ENCODE measurements around the gene SESN1. TPM values are rescaled to one million over a fixed set of nuclear protein-coding genes. Genes with fewer than 3 reads are reported as not detected.

The SESN1 gene
- total RNA-seq, 2 experiments from 2014 or later, result 43.0 to 48.4 TPM

DNA sequence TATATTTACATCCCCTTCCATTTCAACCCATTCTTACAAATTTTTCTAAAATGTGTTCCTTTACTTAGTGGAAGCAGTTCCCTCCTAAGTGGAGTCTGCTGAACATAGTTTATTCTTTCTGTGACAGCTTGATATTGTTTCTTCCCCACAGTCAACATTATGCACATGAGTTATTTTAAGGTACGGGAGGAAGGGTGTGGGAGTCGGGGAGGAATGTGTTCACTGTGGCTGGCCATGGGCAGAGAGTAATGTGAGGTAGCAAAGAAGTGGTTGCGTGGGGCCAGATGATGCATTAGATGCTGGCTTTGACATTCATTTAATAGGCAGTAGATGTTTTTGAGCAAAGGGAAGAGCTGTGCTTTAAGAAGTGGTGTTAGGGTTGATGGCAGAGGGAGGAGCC is 148.0 kb downstream of the SESN1 start:
- Mint-ChIP-seq H3K9me3 (no peaks in the 10 kb centered on the region), H3K4me3 (no peak overlapping the region), H3K4me1 (peaks cover 30% of the 10 kb centered on the region), H3K27me3 (no peaks in the 10 kb centered on the region), H3K36me3 (peaks cover 5% of the 10 kb centered on the region), H3K27ac (no peak overlapping the region)
- POLR2A ChIA-PET, result interaction anchor here (0.6 to 0.9 kb wide), 3 partner anchors 9 to 896 kb away, joined by 3 to 7 read pairs (median 3); no protein-coding TSS in a partner anchor
- ATAC-seq (ENCODE audit: low read depth) (no peak), DNase-seq (no peak)

DNA sequence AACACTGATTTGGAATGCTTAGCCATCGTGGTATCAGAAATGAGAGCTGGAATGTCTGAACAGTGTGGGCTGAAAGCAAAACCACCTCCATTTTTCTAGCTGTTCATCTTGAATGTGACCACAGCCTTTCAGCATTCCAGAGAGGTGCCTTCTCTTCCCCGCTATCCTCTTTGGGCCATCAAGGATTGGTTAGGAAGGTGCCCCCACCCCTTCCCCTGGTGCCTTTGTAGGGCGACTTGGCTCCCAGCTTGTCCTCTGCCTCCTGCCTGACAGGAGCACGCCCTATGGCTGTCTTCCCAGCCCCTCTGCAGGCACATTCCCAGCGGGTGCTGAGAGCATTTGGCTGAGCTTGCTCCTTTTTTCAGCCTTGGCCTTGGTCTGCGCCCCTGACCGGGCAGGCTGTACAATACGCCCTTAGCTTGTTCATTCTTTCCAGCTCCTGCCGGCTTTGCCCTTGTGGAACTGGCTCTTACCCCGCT is 148.9 kb downstream of the SESN1 start:
- peaks cover 11% of the 10 kb centered on the region for H3K36me3 Mint-ChIP-seq
- DNase-seq, result no peak
- H3K4me3 Mint-ChIP-seq, result no peak overlapping the region
- no peaks in the 10 kb centered on the region for H3K27me3 Mint-ChIP-seq
- H3K27ac Mint-ChIP-seq, result no peak overlapping the region
- H3K9me3 Mint-ChIP-seq, result no peaks in the 10 kb centered on the region
- H3K4me1 Mint-ChIP-seq, result peaks cover 31% of the 10 kb centered on the region
- no peak for ATAC-seq (ENCODE audit: low read depth)
- POLR2A ChIA-PET, result no interaction called here

DNA sequence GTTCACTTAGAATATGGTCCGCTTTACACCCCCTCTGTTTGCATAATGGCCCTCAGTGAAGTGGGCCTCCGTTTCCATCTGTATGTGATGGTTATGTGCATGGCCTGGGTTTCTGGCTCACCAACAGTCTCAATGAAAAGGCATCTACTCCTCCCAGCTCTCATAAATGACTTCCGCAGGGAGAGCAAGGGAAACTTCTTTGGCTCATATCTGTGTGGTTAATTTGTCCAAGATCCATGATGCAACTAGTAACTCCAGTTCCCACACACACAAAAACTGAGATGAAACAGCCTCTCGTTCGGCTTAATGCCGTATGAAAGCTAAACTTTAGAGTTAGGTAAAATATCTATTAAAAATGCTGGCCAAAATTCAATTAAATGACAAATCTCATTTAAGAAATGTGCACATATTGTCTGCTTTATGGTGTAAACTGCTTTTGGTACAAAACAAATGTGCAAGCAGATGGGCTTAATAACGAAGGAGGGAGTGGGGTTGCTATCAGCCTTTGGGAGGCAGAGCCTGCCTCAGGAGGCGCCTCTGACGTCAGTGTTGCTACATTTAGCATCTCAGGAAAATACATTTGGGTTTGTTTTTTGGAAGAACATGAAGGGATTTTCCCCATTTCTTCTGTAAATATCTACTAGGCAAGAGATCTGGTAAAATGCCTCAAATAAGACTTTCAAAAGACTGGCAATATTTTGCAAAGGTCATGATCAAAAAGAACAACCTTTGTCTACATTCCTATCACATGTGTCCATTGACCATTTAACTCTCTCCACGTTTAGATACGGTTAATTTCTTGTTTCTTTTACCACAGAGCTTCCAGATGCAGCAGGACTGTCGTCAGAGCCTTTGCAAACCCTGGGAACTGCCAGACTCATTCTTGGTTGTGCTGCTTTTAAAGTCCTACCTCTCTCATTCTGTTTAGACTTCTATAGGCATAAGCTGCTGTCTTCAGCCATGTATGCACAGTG is 149.7 kb downstream of the SESN1 start:
- Mint-ChIP-seq H3K27me3 (no peaks in the 10 kb centered on the region), H3K9me3 (peaks cover 2% of the 10 kb centered on the region), H3K36me3 (peaks cover 15% of the 10 kb centered on the region), H3K27ac (no peak overlapping the region), H3K4me1 (peaks cover 31% of the 10 kb centered on the region), H3K4me3 (no peak overlapping the region)
- DNase-seq, result no peak
- POLR2A ChIA-PET, result no interaction called here
- ATAC-seq (ENCODE audit: low read depth), result no peak

DNA sequence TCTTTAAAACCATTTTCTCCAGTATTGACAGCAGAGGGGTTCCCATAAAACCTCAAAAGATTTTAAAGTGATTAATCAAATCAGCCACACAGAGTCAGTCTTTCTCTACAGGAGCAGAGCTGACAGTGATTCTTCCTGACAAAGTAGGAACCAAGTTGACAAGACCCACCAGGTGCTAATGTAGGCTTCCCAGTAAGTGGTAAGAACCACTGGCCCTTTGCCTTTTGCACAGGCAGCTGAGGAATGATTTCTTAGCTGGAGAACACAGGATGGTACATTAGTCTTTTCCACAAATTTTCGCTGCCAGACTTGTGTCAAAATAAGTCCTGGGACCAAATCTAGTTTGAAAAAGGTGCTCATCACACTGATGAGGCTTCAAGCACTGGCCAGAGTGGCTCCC is 150.6 kb downstream of the SESN1 start:
- Mint-ChIP-seq H3K36me3 (peaks cover 20% of the 10 kb centered on the region), H3K27ac (no peak overlapping the region), H3K9me3 (peaks cover 3% of the 10 kb centered on the region), H3K4me1 (peaks cover 35% of the 10 kb centered on the region), H3K27me3 (no peaks in the 10 kb centered on the region), H3K4me3 (no peak overlapping the region)
- POLR2A ChIA-PET, result interaction anchor here (1.3 kb wide), 1 partner anchor 16 kb away, joined by 4 read pairs; no protein-coding TSS in a partner anchor
- ATAC-seq (ENCODE audit: low read depth) (no peak), DNase-seq (no peak)

DNA sequence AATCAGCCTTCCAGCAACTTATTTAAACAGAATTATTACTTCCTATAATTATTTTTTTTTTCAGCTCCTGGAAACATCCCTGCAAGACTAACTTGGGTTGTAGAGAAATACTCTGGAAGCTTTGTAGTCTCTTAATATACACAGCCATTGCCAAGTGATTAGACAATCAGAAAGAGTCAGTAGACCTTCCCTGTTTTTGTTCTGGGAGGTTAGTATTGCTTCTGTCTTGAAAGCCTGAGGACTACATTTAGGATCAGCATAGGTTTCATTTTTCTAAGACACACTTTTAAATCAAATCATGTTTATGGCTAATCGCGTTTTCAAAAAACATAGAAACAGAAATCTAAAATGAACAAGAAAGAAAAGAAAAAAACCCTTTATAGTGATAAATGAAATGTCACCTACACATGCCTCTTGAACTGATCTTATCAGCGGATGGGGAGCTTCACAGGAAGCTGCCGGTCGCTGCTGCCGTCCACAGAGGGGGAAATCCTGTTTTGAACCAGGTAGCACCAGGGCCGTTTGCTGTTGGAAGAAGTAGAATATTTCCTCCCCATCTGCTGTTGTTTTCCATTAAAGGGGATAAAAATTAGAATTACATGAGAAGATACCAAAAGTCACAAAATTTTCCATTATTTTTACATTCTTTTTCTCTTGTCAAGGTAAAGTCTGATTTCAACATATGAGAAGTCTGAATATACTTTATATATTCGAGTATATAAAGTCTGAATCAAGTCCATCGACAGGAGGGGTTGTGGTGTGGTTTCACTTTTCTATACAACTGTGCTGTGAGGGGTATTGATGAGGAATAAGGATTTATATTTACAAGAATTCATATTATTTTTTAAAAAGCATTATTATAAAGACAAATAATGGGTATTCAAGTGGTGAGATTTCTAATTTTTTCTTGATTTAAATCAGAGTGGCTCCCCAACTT is 151.8 kb downstream of the SESN1 start:
- Mint-ChIP-seq H3K27ac (peak overlapping the region; percentile 94), H3K4me3 (peak overlapping the region; percentile 85), H3K27me3 (no peaks in the 10 kb centered on the region), H3K36me3 (peaks cover 21% of the 10 kb centered on the region), H3K4me1 (peaks cover 34% of the 10 kb centered on the region), H3K9me3 (peaks cover 3% of the 10 kb centered on the region)
- peak; percentile 99 for ATAC-seq (ENCODE audit: low read depth)
- POLR2A ChIA-PET, result interaction anchor here (1.1 to 1.7 kb wide), 3 partner anchors 17 to 152 kb away, joined by 3 to 5 read pairs (median 4); partner anchors contain the start of genes CEP57L1 and SESN1
- peak; percentile 53 for DNase-seq

DNA sequence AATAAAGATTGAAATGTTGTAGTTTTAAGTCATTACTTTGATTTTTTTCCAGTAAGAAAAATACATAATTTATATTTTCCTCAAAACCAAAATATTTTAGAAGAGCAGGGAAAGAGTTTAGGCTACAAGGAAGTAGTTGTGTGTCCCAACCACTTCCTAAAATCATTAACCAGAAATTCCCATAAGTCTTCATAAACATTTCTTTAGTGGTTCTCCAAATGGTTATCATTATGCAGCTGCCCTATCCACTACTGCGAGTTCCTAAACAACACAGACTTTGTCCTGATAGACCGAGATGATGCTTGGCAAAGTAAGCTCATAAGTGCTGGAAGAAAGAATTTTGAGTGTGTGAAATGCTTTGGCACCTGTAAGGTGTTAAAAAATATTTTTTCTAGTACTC is 152.8 kb downstream of the SESN1 start:
- DNase-seq (no peak), ATAC-seq (ENCODE audit: low read depth) (no peak)
- H3K4me3 Mint-ChIP-seq, result no peak overlapping the region
- H3K36me3 Mint-ChIP-seq, result peaks cover 19% of the 10 kb centered on the region
- H3K9me3 Mint-ChIP-seq, result peaks cover 3% of the 10 kb centered on the region
- POLR2A ChIA-PET, result interaction anchor here (1.7 kb wide), 1 partner anchor 153 kb away, joined by 5 read pairs; the partner anchor contains the start of genes CEP57L1 and SESN1
- H3K27ac Mint-ChIP-seq, result no peak overlapping the region
- H3K4me1 Mint-ChIP-seq, result peaks cover 30% of the 10 kb centered on the region
- H3K27me3 Mint-ChIP-seq, result no peaks in the 10 kb centered on the region

DNA sequence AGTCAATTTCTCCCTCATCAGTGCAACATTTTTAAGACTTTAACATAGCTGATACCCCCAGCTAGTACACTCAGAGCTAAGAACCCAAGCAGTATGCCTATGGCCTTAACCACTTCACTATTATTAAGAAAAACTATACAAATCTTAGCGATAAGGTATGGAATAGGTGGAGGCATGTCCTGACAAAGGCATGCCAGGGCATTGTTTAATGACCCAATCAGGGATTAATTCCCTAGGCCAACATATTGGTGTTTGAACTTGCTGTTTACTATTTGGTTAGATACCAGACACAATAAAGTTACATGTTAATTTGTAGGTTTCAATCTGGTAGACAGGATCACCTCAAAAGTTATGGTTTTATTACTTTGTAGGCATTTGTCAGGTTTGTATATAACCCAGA is 153.4 kb downstream of the SESN1 start:
- Mint-ChIP-seq H3K36me3 (peaks cover 17% of the 10 kb centered on the region), H3K4me1 (peaks cover 26% of the 10 kb centered on the region), H3K27me3 (no peaks in the 10 kb centered on the region), H3K9me3 (peaks cover 3% of the 10 kb centered on the region), H3K4me3 (no peak overlapping the region), H3K27ac (no peak overlapping the region)
- POLR2A ChIA-PET, result interaction anchor here (2.2 kb wide), 1 partner anchor 18 kb away, joined by 7 read pairs; no protein-coding TSS in a partner anchor
- no peak for DNase-seq
- ATAC-seq (ENCODE audit: low read depth), result no peak

DNA sequence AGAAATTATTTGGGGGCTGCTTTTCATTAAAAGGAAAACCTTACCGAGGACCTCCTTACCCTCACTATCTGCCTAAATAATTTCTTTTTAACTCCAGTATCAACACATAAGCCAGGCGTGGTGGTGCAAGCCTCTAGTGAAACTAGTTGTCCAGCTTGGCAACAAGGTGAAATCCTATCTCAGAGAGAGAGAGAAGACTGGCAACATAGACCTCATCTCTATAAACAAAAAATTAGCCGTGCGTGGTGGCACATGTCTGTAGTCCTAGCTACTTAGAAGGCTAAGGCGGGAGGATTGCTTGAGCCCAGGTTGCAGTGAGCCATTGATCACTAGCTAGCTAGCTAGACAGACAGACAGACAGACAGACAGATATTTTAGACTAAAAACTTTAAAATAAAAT is 153.9 kb downstream of the SESN1 start:
- H3K36me3 Mint-ChIP-seq, result peaks cover 17% of the 10 kb centered on the region
- H3K27ac Mint-ChIP-seq, result no peak overlapping the region
- H3K27me3 Mint-ChIP-seq, result no peaks in the 10 kb centered on the region
- DNase-seq, result no peak
- ATAC-seq (ENCODE audit: low read depth), result no peak
- peaks cover 3% of the 10 kb centered on the region for H3K9me3 Mint-ChIP-seq
- POLR2A ChIA-PET, result interaction anchor here (0.6 to 2.2 kb wide), 2 partner anchors 17 to 119 kb away, joined by 3 to 7 read pairs; no protein-coding TSS in a partner anchor
- no peak overlapping the region for H3K4me3 Mint-ChIP-seq
- H3K4me1 Mint-ChIP-seq, result peaks cover 23% of the 10 kb centered on the region

DNA sequence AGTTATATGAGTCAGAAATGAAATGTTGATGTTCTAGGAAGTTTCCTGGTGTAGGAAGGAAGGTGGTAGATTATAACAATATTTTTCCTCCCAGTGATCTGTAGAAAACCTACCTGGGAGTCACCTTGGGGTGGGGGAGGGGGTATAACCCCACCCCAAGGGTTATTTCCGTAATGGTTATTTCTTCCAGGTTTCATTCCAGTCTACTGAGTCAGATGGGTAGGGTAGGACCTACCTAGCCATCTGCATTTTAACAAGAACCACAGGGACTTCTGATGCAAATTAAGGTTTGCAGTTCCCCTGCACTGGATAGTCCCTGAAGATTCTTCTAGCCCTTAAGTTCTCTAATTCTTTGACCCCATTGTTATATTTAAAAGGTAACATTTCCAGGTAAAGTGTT is 157.5 kb downstream of the SESN1 start:
- Mint-ChIP-seq H3K27me3 (no peaks in the 10 kb centered on the region), H3K9me3 (peaks cover 4% of the 10 kb centered on the region), H3K36me3 (peaks cover 23% of the 10 kb centered on the region), H3K4me3 (no peak overlapping the region), H3K4me1 (peaks cover 9% of the 10 kb centered on the region), H3K27ac (no peak overlapping the region)
- DNase-seq (no peak), ATAC-seq (ENCODE audit: low read depth) (no peak)
- POLR2A ChIA-PET, result no interaction called here

Other genes starting within 250 kb of the SESN1 start
- 10 to 100 TPM; 12.2 to 15.3 TPM for gene ARMC2, start 246.4 kb downstream of the SESN1 start, total RNA-seq
- gene CEP57L1, start 661 bp upstream of the SESN1 start, total RNA-seq, result 10 to 100 TPM; 20.5 to 22.6 TPM

Data from activated naive CD8-positive, alpha-beta T cell treated with anti-CD3 and anti-CD28 coated beads, Interleukin-2, amount 10 ng/mL, durations not matched to agents 7 days and 5 days (primary cell).